Activated CD4-positive, alpha-beta T cell treated with anti-CD3 and anti-CD28 coated beads for 24 hours (primary cell): ENCODE measurements around the gene GPI.

Experiments used
- DNase-seq, 2 donors: peaks; one replicate each; pipeline ENCODE4 v3.0.0-alpha.2; 2020; ENCODE audit warnings: low read depth in 2 of 2

The GPI gene

GRCh38 chr19:34341935-34342680, 22.9 kb upstream of the GPI start:
- DNase-seq = no peak

- no peak for DNase-seq
These were observed 21.2 kb upstream of the GPI start for GRCh38 chr19:34343751-34344150.

- DNase-seq = peak; percentile 53 to 68
These were observed 19.0 kb upstream of the GPI start for GRCh38 chr19:34345947-34346351.

- no peak for DNase-seq
These were observed 17.3 kb upstream of the GPI start for GRCh38 chr19:34347561-34348165.

GRCh38 chr19:34348899-34349487, 16.0 kb upstream of the GPI start:
- DNase-seq = no peak

GRCh38 chr19:34350161-34350561, 14.8 kb upstream of the GPI start:
- DNase-seq = peak in 1 of 2 donors; percentile 50

GRCh38 chr19:34351382-34351826, 13.6 kb upstream of the GPI start:
- DNase-seq = no peak

- DNase-seq = no peak
These were observed 11.4 kb upstream of the GPI start for GRCh38 chr19:34353546-34353945.

GRCh38 chr19:34355201-34355600, 9.8 kb upstream of the GPI start:
- DNase-seq = no peak

GRCh38 chr19:34356875-34357274, 8.1 kb upstream of the GPI start:
- DNase-seq = no peak

GRCh38 chr19:34357431-34357830, 7.6 kb upstream of the GPI start:
- DNase-seq = no peak

- DNase-seq = peak; percentile 93 to 98
These were observed 5.6 kb upstream of the GPI start for GRCh38 chr19:34359140-34359953.

- DNase-seq = no peak
These were observed 5.1 kb upstream of the GPI start for GRCh38 chr19:34359954-34360315.

- no peak for DNase-seq
These were observed 4.6 kb upstream of the GPI start for GRCh38 chr19:34360354-34360909.

- no peak for DNase-seq
These were observed 2.3 kb upstream of the GPI start for GRCh38 chr19:34362679-34363069.

GRCh38 chr19:34363094-34363493, 1.9 kb upstream of the GPI start:
- no peak for DNase-seq

GRCh38 chr19:34363930-34364329, 1.1 kb upstream of the GPI start:
- DNase-seq = no peak

- no peak for DNase-seq
These were observed 550 bp upstream of the GPI start for GRCh38 chr19:34364462-34364829.

GRCh38 chr19:34365463-34366401, 736 bp downstream of the GPI start:
- no peak for DNase-seq

- DNase-seq = no peak
These were observed 2.0 kb downstream of the GPI start for GRCh38 chr19:34366738-34367623.
